Fibroblast of mammary gland (primary cell): Measurements from ENCODE around the gene ATP1A2.
"Not testable (repeated sequence)": the region's sequence is repeated elsewhere in the genome, so short reads cannot be mapped to it uniquely, and the experiment has no call there.

Source experiments
- DNase-seq: peaks from one replicate; pipeline ENCODE4 v3.0.0-alpha.2; 2010; ENCODE audit warnings: low read depth
- H3K4me3 ChIP-seq: 2 replicates; pipeline ENCODE4 v1.5.1; 2011; ENCODE audit warnings: low read depth, mild to moderate bottlenecking, low read length, moderate library complexity; ENCODE audit not compliant: control insufficient read depth
- CTCF ChIP-seq: conservative IDR thresholded peaks from 2 replicates; pipeline ENCODE4 v1.5.1; 2011; ENCODE audit warnings: low read depth, low read length, inconsistent platforms; ENCODE audit not compliant: control insufficient read depth, insufficient read depth

The ATP1A2 gene

GRCh38 chr1:160124705-160125478 is 9.3 kb downstream of the ATP1A2 start:
- peak; percentile 41 for TF ChIP-seq CTCF
- peak; percentile 91 for DNase-seq
- no peak overlapping the region for H3K4me3 ChIP-seq

GRCh38 chr1:160125746-160126145 is 10.2 kb downstream of the ATP1A2 start:
- no peak for TF ChIP-seq CTCF
- peak; percentile 81 for DNase-seq
- no peak overlapping the region for H3K4me3 ChIP-seq

GRCh38 chr1:160126342-160126741 is 10.8 kb downstream of the ATP1A2 start:
- H3K4me3 ChIP-seq, DNase-seq: not testable (repeated sequence)

- TF ChIP-seq CTCF: no peak
- no peak for DNase-seq
- no peak overlapping the region for H3K4me3 ChIP-seq
Observed at GRCh38 chr1:160127381-160127780, 11.8 kb downstream of the ATP1A2 start.

GRCh38 chr1:160127865-160128523 is 12.4 kb downstream of the ATP1A2 start:
- H3K4me3 ChIP-seq: no peak overlapping the region
- TF ChIP-seq CTCF: no peak
- DNase-seq: peak; percentile 75

GRCh38 chr1:160128636-160129035 is 13.1 kb downstream of the ATP1A2 start:
- no peak overlapping the region for H3K4me3 ChIP-seq

GRCh38 chr1:160129046-160129445 is 13.5 kb downstream of the ATP1A2 start:
- no peak overlapping the region for H3K4me3 ChIP-seq
- DNase-seq: peak; percentile 16
- no peak for TF ChIP-seq CTCF

More at GRCh38 chr1:160128636-160129035, 13.1 kb downstream of the ATP1A2 start:
- DNase-seq: no peak
- no peak for TF ChIP-seq CTCF
